Adrenal gland (tissue), 5 donors: Measurements from ENCODE around the gene INPP4A.

Source experiments
- POLR2A ChIP-seq, 2 donors: fragments of 450-650 bp; IDR thresholded peaks; one replicate each; pipeline ENCODE4 v1.6.1; 2017; ENCODE audit warnings: antibody characterized with exemption in 2 of 2, mild to moderate bottlenecking in 2 of 2, moderate library complexity in 1 of 2
- TF ChIP-seq, protein P1 (sequence below), 6 experiments: fragments of 450-650 bp in 4 of 6; fragments of 200-600 bp in 2 of 6; sonication (generic) in 1 of 6; IDR thresholded peaks; 1 replicate in 5 of 6; 2 replicates in 1 of 6; pipeline versions ENCODE4 v1.5.1 to v1.8.0; 2016 to 2021; ENCODE audit warnings: antibody characterized with exemption in 6 of 6, mild to moderate bottlenecking in 2 of 6, moderate library complexity in 1 of 6
- donor health status: DM: no; HTN: no; CAD: no.

DNA sequence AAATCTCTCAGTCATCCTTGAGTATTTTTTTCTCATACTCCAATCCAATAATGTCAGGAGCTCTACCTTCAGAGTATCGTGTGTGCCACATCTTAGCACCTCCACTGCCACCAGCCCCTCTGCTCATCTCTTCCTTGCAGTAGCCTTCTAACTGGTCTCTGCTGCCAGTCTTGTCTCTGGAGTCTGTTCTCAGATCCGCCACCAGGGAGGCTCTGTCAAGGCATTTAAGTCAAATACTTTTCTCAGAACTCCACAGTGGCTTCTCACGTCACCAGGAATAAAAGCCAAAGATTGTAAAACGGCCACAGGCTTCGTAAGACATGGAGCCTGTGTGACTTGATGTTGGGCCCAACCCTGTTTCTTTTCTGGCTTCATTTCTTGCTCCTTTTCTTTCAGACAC is 170.8 kb downstream of the INPP4A start:
- TF ChIP-seq, protein P1, sequence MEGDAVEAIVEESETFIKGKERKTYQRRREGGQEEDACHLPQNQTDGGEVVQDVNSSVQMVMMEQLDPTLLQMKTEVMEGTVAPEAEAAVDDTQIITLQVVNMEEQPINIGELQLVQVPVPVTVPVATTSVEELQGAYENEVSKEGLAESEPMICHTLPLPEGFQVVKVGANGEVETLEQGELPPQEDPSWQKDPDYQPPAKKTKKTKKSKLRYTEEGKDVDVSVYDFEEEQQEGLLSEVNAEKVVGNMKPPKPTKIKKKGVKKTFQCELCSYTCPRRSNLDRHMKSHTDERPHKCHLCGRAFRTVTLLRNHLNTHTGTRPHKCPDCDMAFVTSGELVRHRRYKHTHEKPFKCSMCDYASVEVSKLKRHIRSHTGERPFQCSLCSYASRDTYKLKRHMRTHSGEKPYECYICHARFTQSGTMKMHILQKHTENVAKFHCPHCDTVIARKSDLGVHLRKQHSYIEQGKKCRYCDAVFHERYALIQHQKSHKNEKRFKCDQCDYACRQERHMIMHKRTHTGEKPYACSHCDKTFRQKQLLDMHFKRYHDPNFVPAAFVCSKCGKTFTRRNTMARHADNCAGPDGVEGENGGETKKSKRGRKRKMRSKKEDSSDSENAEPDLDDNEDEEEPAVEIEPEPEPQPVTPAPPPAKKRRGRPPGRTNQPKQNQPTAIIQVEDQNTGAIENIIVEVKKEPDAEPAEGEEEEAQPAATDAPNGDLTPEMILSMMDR (IDR thresholded peaks at IDR 0.05): no peak
- TF ChIP-seq POLR2A (IDR thresholded peaks at IDR 0.05): no peak
